Mucosa of descending colon (tissue), 3 donors: ENCODE results near the gene SLC38A10. TPM values are rescaled to one million over a fixed set of nuclear protein-coding genes. Genes with fewer than 3 reads are reported as not detected.
A peak's percentile ranks its signal among the peaks of the same experiment; 100 is the strongest.

Experiments
- ATAC-seq: fragments of 200-7000 bp; cut with Tn5 transposase; one replicate; pipeline ENCODE4 v1.9.1; 2020; ENCODE audit warnings: mild to moderate bottlenecking, moderate library complexity
- DNase-seq, 3 donors: peaks; one replicate each; pipeline ENCODE4 v3.0.0-alpha.2; 2020
- H3K36me3 ChIP-seq: fragments of 200-600 bp; one replicate; pipeline ENCODE4 v1.8.0; 2021; ENCODE audit warnings: low read depth, mild to moderate bottlenecking
- H3K4me1 ChIP-seq: fragments of 200-600 bp; one replicate; pipeline ENCODE4 v1.8.0; 2021; ENCODE audit warnings: low read depth, mild to moderate bottlenecking
- H3K4me3 ChIP-seq: fragments of 200-600 bp; one replicate; pipeline ENCODE4 v1.8.0; 2021; ENCODE audit warnings: mild to moderate bottlenecking
- H3K9me3 ChIP-seq: fragments of 200-600 bp; one replicate; pipeline ENCODE4 v1.8.0; 2021; ENCODE audit warnings: mild to moderate bottlenecking
- intact Hi-C, 2 donors: fragments of 100-400 bp; cut with DNase I in 1 of 2; cut with micrococcal nuclease in 1 of 2; formaldehyde crosslinking; loops; one replicate each; pipeline versions ENCODE4 v1.11.0 to v1.11.1; 2022; cut with DNase I, micrococcal nuclease
- total RNA-seq, 3 donors: library from RNA; stranded (reverse); fragmentation: NEBNext Ultra II Directional in 2 of 3; extraction: Animal tissue kit (Norgen Biotek cat#: 25700) in 2 of 3; gene quantifications; one replicate each; pipeline versions ENCODE4 v1.2.1 to v1.2.4, GENCODE V29; 2021 to 2023
- TF ChIP-seq, protein P1 (sequence below): fragments of 200-600 bp; IDR thresholded peaks from one replicate; pipeline ENCODE4 v1.8.0; 2022; ENCODE audit warnings: antibody characterized with exemption, mild to moderate bottlenecking
- donor health status: DM: no; HTN: no; CAD: no; lungs with moderate emphysema.
- donor health status: DM: no; HTN: no; CAD: no.
- donor health status: DM: no; HTN: yes; CAD: no.

The SLC38A10 gene
- total RNA-seq, 3 donors from 2014 or later, result 77.0 to 95.3 (median 94.0) TPM

DNA sequence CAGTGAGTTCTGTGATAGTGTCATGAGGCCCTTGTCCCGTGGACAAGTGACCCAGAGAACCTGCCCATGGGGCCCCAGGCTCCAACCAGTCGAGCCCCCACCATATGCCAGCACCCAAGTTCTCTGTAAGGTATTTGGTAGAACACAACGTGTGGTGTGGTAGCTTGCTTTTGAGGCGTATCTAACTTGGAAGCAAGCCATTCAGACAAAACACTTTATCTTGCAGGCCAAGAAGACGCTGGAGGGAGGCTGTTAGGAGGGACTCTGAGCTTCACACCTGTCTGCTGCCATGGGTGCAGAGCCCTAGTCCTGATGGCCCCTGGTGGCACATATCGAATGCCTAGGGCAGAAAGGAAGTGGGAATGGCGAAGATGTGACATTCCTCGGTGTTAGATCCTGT is 54.3 kb downstream of the SLC38A10 start:
- intact Hi-C loops, result no loop called here
- Histone ChIP-seq H3K36me3 (peaks cover 2% of the 10 kb centered on the region), H3K4me3 (no peak overlapping the region), H3K9me3 (no peaks in the 10 kb centered on the region), H3K4me1 (peaks cover 19% of the 10 kb centered on the region)
- ATAC-seq, result no peak
- TF ChIP-seq, protein P1, sequence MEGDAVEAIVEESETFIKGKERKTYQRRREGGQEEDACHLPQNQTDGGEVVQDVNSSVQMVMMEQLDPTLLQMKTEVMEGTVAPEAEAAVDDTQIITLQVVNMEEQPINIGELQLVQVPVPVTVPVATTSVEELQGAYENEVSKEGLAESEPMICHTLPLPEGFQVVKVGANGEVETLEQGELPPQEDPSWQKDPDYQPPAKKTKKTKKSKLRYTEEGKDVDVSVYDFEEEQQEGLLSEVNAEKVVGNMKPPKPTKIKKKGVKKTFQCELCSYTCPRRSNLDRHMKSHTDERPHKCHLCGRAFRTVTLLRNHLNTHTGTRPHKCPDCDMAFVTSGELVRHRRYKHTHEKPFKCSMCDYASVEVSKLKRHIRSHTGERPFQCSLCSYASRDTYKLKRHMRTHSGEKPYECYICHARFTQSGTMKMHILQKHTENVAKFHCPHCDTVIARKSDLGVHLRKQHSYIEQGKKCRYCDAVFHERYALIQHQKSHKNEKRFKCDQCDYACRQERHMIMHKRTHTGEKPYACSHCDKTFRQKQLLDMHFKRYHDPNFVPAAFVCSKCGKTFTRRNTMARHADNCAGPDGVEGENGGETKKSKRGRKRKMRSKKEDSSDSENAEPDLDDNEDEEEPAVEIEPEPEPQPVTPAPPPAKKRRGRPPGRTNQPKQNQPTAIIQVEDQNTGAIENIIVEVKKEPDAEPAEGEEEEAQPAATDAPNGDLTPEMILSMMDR, result no peak
- DNase-seq, result no peak

DNA sequence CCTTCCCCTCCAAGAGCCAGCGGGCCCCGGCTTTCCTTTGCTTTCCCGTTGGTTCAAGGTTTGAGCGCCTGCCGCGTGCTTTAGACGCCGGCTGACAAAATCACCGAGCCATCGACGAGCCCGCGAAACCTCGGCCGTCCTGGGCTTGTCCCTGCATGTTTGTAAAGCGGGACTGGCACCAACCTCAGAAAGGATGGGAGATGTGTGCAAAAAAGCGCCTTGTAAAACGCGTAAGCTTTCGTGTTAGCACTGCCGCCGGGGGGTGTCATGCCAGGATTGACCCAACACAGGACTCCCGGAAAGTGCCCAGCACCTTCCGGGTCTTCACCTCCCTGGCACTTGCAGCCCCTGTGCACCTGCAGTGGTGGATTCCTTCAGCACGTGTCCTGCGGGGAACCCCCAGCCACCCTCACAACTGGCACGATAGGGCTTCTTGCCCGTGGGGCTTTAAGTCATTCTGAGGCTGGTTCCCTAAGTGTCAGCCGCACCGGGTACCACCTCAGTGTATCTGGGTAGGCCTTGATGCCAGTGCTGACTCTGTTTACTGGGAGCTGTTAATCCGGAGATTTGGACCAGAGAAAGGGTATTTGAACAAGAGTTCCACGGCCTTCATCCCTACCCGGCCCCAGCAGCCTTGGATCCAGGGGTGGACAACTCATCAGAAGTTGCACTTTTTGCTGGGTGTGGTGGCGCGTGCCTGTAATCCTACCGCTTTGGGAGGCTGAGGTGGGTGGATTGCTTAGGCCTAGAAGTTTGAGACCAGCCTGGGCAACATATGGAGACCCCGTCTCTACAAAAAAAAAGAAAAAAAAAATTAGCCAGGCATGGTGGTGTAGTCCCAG is 55.2 kb downstream of the SLC38A10 start:
- peaks cover 19% of the 10 kb centered on the region for H3K4me1 ChIP-seq
- intact Hi-C loops, result no loop called here
- peaks cover 2% of the 10 kb centered on the region for H3K36me3 ChIP-seq
- no peaks in the 10 kb centered on the region for H3K9me3 ChIP-seq
- H3K4me3 ChIP-seq, result peak overlapping the region; percentile 98
- TF ChIP-seq, protein P1, result no peak
- DNase-seq, result no peak
- peak; percentile 1 for ATAC-seq

DNA sequence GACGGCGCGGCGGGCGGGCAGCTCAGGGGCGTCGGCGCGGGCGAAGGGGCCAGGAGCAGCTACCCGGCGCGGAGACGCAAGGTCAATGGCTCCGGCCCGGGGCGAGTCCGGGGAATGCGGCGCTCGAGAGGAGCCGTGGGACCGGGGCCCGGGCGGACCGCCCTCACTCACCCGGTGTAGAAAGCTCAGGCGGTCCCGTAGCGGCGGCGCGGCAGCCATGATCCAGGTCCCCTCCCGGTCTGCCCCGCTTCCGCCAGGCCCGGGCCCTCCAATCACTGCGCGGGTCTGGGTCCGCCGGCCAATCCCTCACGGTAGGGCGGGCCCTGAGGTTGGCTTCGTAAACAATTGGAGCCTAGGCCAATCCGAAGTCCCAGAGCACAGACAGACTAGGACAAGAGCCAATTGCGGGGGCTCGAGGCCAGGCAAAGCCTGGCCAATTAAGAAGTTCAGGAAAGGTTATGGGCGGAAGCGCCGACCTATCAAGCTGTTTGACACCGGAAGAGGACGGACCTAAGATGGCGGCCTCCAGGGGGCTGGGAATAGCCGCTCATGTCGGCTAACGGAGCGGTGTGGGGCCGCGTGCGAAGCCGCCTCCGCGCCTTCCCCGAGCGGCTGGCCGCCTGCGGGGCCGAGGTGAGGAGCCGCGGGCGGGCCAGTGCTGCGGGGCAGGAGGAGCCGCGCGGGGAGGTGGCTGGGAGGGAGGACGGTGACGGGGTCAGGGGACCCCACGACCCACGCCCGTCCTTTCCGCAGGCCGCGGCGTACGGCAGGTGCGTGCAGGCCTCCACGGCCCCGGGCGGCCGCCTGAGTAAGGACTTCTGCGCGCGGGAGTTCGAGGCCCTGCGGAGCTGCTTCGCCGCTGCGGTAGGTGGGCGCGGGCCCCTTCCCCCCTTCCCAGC is 56.0 kb downstream of the SLC38A10 start, which contains the start of the genes NDUFAF8 and TEPSIN:
TSS of gene NDUFAF8 (plus strand) at position 504 of the 899 bp plus-strand sequence. CDS start at position 550, 46 bp downstream.
TSS of gene TEPSIN (minus strand) at position 241 of the 899 bp plus-strand sequence. CDS start at position 219, 22 bp downstream.
- intact Hi-C loops, result no loop called here
- DNase-seq (peak; percentile 96 to 98 (median 97)), ATAC-seq (peak; percentile 95)
- TF ChIP-seq, protein P1, result no peak
- H3K4me3 ChIP-seq, result peak within 1 kb of the TSS; percentile 98
- no peaks in the 10 kb centered on the region for H3K9me3 ChIP-seq
- peaks cover 2% of the 10 kb centered on the region for H3K36me3 ChIP-seq
- peaks cover 19% of the 10 kb centered on the region for H3K4me1 ChIP-seq

DNA sequence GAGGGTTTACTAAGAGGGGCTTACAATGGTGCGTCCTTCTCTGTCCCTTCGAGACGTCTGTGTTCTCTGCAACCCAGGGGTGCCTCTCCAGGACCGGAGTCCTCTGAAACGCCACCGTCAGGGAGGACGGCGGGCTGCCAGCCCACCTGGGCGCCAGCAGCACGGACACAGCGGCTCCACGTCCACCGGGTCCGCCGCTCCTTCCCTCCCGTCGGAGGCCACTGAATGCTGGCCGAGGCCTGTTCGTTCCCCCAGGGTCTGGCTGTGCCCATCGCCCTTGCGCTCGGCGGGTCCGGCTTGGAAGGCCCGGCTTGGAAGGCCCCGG is 56.7 kb downstream of the SLC38A10 start:
- H3K4me3 ChIP-seq, result peak overlapping the region; percentile 98
- intact Hi-C loops, result no loop called here
- TF ChIP-seq, protein P1, result no peak
- peaks cover 19% of the 10 kb centered on the region for H3K4me1 ChIP-seq
- peaks cover 2% of the 10 kb centered on the region for H3K36me3 ChIP-seq
- ATAC-seq, result no peak
- no peaks in the 10 kb centered on the region for H3K9me3 ChIP-seq
- DNase-seq, result no peak

DNA sequence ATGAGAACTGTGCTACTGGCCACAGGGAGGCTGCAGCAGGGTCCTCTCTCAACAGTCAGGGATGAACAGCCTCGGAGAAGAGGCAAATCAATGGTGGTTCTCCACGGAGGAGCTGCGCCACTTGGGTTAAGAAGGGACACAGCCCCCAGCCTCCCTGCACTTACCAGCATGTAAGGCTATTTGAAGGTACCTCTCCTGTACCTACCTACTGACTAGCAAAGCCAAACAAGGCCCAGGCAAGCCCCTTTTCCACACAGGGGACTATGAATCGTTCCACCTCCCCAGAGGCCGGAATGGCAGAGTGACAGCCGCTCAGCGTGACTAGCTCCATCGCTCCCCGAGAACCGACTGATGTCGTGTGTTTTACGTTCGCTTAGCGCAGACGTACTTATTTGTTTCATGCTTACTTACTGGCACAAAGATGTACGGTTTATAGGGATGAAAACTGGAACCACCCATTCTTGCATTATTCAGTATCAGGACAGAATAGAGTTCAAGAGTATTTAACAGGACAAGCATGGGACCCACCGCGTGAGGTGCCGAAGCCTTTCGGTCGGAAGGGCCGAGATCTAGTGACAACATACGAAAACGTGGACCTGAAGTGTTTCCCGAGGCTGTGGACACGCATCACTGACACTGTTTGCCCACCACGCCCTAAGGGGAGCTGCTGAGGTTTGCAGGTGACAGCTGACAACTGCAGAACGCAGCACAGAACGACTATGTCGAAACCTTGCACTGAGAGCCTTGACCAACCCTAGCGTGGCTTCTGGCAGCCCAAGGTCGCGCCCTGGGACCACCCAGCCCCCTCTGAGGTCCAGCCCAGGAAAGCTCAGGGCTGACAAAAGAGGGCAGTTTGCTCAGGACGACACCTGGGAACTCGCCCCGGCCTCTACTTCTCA is 57.3 kb downstream of the SLC38A10 start:
- peaks cover 2% of the 10 kb centered on the region for H3K36me3 ChIP-seq
- no peaks in the 10 kb centered on the region for H3K9me3 ChIP-seq
- ATAC-seq (no peak), DNase-seq (no peak)
- intact Hi-C loops, result no loop called here
- peak overlapping the region; percentile 98 for H3K4me3 ChIP-seq
- peaks cover 19% of the 10 kb centered on the region for H3K4me1 ChIP-seq
- TF ChIP-seq, protein P1, result no peak
